GM12801 (cell line): ENCODE measurements around the gene ATP7B.

Source experiments
- CTCF ChIP-seq: IDR thresholded peaks from one replicate; pipeline ENCODE4 v1.5.1; 2011; ENCODE audit warnings: control low read depth; ENCODE audit not compliant: insufficient read length; ENCODE audit errors: extremely low read depth

The ATP7B gene

DNA sequence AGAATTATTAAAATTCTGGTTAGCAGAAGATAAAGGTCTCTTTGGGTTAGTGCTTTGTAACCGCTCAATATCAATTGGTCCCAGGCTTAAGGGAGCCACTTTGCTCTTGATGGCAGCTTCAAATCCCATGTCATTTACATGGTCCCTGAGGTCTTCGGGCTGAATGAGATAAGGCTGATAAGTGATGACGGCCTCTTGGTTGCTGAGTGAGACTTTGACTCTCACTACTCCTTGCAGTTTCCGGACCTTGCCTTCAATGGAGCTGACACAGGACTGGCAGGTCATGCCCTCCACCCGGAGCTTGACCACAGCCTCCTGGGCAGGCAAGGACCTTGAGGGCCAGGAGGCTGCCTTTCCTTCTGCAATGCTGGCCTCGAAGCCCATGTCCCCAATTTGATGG, 36.8 kb downstream of the ATP7B start:
- TF ChIP-seq CTCF: no peak

GRCh38 chr13:51971520-51972426, 39.5 kb downstream of the ATP7B start:
- TF ChIP-seq CTCF: no peak

DNA sequence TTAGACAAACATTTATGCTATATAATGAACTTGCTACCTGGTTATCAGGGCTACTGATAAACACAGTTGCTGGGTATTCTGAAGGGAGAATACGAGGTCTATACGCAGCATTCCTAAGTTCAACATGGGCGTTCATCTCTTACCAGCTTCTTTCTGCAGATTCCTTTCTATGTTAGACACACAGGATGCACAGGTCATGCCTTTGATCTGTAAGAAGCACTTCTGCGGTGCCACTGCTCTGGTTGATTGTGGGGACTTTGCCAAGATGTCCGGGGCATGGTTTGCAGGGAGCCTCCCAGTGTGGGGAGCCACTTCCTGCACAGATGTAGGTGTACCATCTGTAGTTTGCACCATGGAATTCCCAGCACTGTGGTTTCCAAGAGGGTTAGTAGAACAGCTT, 40.9 kb downstream of the ATP7B start:
- TF ChIP-seq CTCF: no peak

GRCh38 chr13:51967482-51968446, 43.5 kb downstream of the ATP7B start:
- TF ChIP-seq CTCF: no peak

GRCh38 chr13:51966186-51966585, 45.1 kb downstream of the ATP7B start:
- TF ChIP-seq CTCF: no peak

DNA sequence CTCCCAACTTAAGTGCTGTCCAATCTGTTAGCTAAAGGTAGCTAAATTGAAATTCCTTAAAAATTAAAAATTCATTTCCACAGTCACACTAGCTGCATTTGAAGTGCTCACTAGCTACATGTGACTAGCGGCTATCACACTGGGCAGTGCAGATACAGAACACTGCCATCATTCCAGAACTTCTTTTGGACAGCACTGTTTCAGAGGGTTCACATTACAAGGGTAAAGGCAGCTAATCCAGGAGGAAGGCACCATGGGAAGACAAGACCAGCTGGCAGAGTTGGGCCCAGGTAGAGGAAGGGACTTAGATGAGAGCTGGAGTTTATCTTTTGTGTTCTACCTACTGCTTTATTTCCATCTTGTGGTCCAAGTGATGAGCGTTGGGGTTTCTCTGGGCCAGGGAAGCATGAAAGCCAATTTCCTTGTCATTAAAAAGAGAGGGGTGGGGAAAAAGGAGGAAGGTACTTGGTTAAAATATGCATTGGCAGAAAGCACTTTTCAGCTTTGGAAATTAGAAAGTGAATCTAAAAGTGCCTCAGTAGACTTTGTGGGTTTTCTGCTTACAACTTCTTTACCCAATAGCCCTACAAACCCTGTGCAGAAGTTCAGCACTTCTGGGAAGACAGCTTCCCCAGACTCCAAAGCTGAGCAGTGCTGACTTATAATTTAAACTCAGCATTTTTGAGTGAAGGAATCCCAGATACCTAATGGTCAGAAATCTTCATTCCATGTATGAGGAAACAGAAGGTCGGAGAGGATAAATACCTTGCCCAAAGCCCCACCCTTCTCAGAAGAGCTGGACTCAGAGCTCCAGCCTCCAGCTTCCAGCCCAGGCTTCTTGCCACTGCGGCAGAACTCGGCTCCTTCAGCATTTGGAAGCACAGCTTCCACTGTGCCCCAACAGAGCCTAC, 49.5 kb downstream of the ATP7B start:
- TF ChIP-seq CTCF: no peak
